AG04450 (cell line): Measurements from ENCODE around the gene TULP4. TPM values are rescaled to one million over a fixed set of nuclear protein-coding genes. Genes with fewer than 3 reads are reported as not detected.
"Not testable (repeated sequence)": the region's sequence is repeated elsewhere in the genome, so short reads cannot be mapped to it uniquely, and the experiment has no call there.

Experiments used
- CTCF ChIA-PET: fragments of 300-600, 350-600 bp; formaldehyde crosslinking; extraction: SDS; loops from one replicate; lab custom pipeline; 2022; ENCODE audit warnings: antibody characterized with exemption, inconsistent platforms; lab: Charles Lee
- POLR2A ChIA-PET: fragments of 350-600 bp; formaldehyde crosslinking; extraction: SDS; loops from one replicate; lab custom pipeline; 2021; ENCODE audit warnings: antibody characterized with exemption, inconsistent platforms; lab: Yijun Ruan, JAX
- DNase-seq: peaks from one replicate; pipeline ENCODE4 v3.0.0-alpha.2; 2011; ENCODE audit warnings: low read depth, low spot score
- H3K27ac ChIP-seq: one replicate; pipeline ENCODE4 v1.5.1; 2012; ENCODE audit warnings: low read depth, low read length, control low read depth
- H3K27me3 ChIP-seq: one replicate; pipeline ENCODE4 v1.6.0; 2012; ENCODE audit warnings: low read length; ENCODE audit not compliant: control insufficient read depth, insufficient read depth
- H3K4me3 ChIP-seq: 2 replicates; pipeline ENCODE4 v1.5.1; 2011; ENCODE audit warnings: mild to moderate bottlenecking, low read depth, low read length, control low read depth
- H3K9me3 ChIP-seq: 2 replicates; pipeline ENCODE4 v1.5.1; 2012; ENCODE audit warnings: low read length; ENCODE audit not compliant: control insufficient read depth, insufficient read depth
- polyA plus RNA-seq: library from polyadenylated mRNA; depleted of rRNA; stranded (reverse); fragments of >200 nt; gene quantifications from 2 replicates; pipeline ENCODE4 v1.2.3, GENCODE V29; 2011
- TF ChIP-seq, protein P1 (sequence below): IDR thresholded peaks from 2 replicates; pipeline ENCODE4 v1.5.1; 2011; ENCODE audit warnings: low read depth, low read length, control low read depth, inconsistent platforms

Gene TULP4
- polyA plus RNA-seq, 1 experiment, result 15.9 TPM

DNA sequence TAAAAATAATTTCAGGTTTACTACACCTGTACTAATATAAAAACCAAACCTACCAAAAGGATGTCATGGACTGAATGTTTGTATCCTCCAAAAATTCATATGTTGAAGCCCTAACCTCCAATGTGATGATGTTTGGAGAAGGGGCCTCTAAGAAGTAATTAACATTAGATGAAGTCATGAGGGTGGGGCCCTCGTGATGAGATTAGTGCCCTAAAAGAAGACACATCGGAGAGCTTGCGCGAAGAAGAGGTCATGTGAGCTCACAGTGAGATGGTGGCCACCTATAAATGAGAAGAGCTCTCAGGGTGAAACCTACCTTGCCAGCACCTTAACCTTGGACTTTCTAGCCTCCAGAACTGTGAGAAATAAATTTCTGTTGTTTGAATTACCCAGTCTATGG is 20.8 kb downstream of the TULP4 start:
- H3K9me3 ChIP-seq, result no peaks in the 10 kb centered on the region
- CTCF ChIA-PET, result no interaction called here
- no peak for DNase-seq
- H3K27me3 ChIP-seq, result no peaks in the 10 kb centered on the region
- no peak overlapping the region for H3K4me3 ChIP-seq
- POLR2A ChIA-PET, result no interaction called here
- H3K27ac ChIP-seq, result no peak overlapping the region
- TF ChIP-seq, protein P1, sequence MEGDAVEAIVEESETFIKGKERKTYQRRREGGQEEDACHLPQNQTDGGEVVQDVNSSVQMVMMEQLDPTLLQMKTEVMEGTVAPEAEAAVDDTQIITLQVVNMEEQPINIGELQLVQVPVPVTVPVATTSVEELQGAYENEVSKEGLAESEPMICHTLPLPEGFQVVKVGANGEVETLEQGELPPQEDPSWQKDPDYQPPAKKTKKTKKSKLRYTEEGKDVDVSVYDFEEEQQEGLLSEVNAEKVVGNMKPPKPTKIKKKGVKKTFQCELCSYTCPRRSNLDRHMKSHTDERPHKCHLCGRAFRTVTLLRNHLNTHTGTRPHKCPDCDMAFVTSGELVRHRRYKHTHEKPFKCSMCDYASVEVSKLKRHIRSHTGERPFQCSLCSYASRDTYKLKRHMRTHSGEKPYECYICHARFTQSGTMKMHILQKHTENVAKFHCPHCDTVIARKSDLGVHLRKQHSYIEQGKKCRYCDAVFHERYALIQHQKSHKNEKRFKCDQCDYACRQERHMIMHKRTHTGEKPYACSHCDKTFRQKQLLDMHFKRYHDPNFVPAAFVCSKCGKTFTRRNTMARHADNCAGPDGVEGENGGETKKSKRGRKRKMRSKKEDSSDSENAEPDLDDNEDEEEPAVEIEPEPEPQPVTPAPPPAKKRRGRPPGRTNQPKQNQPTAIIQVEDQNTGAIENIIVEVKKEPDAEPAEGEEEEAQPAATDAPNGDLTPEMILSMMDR, result no peak

DNA sequence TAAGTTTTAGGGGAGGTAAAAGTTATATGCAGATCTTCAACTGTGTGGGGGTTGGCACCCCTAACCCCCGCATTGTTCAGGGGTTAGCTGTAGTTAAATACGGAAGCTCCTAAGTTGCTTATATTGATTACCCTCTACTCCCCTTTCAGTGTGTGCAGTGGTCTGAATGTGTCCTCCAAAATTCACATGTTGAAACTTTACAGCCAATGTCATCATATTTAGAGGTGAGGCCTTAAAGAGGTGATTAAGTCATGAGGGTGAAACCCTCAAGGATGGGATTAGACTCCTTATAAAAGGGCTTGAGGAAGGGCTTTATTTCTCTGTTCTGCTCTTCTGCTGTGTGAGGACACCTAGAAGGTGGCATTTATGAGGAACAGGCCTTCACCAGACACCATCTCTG is 22.3 kb downstream of the TULP4 start:
- Histone ChIP-seq H3K9me3 (no peaks in the 10 kb centered on the region), H3K4me3 (no peak overlapping the region), H3K27ac (no peak overlapping the region), H3K27me3 (no peaks in the 10 kb centered on the region)
- POLR2A ChIA-PET, result no interaction called here
- no peak for DNase-seq
- CTCF ChIA-PET, result no interaction called here
- TF ChIP-seq, protein P1, result no peak

DNA sequence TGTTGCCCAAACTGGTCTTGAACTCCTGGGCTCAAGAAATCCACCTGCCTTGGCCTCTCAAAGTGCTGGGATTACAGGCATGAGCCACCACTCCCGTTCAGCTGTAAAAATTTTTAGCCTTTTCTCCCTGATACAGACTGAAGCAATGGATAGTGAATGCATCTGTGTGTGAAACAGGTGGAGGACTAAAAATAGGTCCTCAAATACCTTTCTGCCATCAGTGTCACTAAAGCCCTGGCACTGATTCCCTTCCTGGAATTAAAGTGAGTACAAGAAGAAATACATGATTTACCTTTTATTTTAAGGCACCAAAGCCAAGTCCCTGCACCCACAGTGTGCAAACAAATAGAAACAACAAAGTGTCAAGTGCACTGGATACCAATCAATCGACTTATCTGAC is 25.1 kb downstream of the TULP4 start:
- TF ChIP-seq, protein P1, result no peak
- no peak overlapping the region for H3K4me3 ChIP-seq

GRCh38 chr6:158338311-158339112 is 26.2 kb downstream of the TULP4 start:
- no peaks in the 10 kb centered on the region; the same call in 1 of the 2 replicates for H3K9me3 ChIP-seq
- no peaks in the 10 kb centered on the region for H3K27me3 ChIP-seq
- H3K27ac ChIP-seq, result no peak overlapping the region
- no peak for DNase-seq
- TF ChIP-seq, protein P1, result no peak
- ChIA-PET CTCF (interaction anchor here (0.6 kb wide), 1 partner anchor 53 kb away, joined by 3 read pairs; no protein-coding TSS in a partner anchor), POLR2A (no interaction called here)
- no peak overlapping the region for H3K4me3 ChIP-seq

More for the DNA sequence above, 25.1 kb downstream of the TULP4 start:
- H3K27ac ChIP-seq, result no peak overlapping the region
- no peaks in the 10 kb centered on the region for H3K27me3 ChIP-seq
- POLR2A ChIA-PET, result no interaction called here
- DNase-seq, result no peak
- CTCF ChIA-PET, result no interaction called here
- H3K9me3 ChIP-seq, result no peaks in the 10 kb centered on the region

DNA sequence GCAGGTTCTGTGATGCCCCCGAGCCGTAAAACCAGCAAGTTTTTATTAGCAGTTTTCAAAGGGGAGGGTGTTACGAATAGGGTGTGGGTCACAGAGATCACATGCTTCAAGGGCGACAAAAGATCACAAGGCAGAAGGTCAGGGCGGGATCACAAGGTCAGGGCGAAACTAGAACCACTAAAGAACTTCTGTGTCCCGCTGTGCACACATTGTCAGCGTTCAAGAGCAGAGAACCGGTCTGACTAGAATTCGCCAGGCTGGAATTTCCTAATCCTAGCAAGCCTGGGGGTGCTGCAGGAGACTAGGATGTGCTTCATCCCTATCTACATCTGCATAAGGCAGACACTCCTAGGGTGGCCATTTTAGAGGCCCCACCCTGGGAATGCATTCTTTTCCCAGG is 26.9 kb downstream of the TULP4 start:
- CTCF ChIA-PET, result interaction anchor here (1.1 kb wide), 1 partner anchor 118 kb away, joined by 3 read pairs; no protein-coding TSS in a partner anchor
- DNase-seq, H3K4me3 ChIP-seq, H3K27me3 ChIP-seq, H3K9me3 ChIP-seq, POLR2A ChIA-PET, H3K27ac ChIP-seq: not testable (repeated sequence)
